MM.1S (cell line): ENCODE results near the gene RGS7.

Experiments
- DNase-seq: peaks from one replicate; pipeline ENCODE4 v3.0.0-alpha.2; 2015
- H2AFZ ChIP-seq: fragments of 300-600 bp; sonication (generic); 2 replicates; pipeline ENCODE4 v1.6.0; 2016; ENCODE audit warnings: antibody characterized with exemption, low read length
- H3F3A ChIP-seq: fragments of 300-600 bp; sonication (generic); 2 replicates; pipeline ENCODE4 v1.6.1; 2016; ENCODE audit warnings: mild to moderate bottlenecking, antibody characterized with exemption, low read length, moderate library complexity, mixed read lengths; ENCODE audit not compliant: insufficient read depth
- H3K27ac ChIP-seq: fragments of 300-600 bp; sonication (generic); 2 replicates; pipeline ENCODE4 v1.5.1; 2016; ENCODE audit warnings: mild to moderate bottlenecking, low read length
- H3K27me3 ChIP-seq: fragments of 300-600 bp; sonication (generic); replicated peaks from 2 replicates; pipeline ENCODE4 v1.6.0; 2016; ENCODE audit warnings: low read length; ENCODE audit not compliant: insufficient read depth
- H3K36me3 ChIP-seq: fragments of 300-600 bp; sonication (generic); replicated peaks from 2 replicates; pipeline ENCODE4 v1.6.1; 2016; ENCODE audit warnings: mild to moderate bottlenecking, low read length, mixed read lengths; ENCODE audit not compliant: insufficient read depth
- H3K4me1 ChIP-seq: fragments of 300-600 bp; sonication (generic); 2 replicates; pipeline ENCODE4 v1.6.1; 2016; ENCODE audit warnings: low read length, mixed read lengths
- H3K4me2 ChIP-seq: fragments of 300-600 bp; sonication (generic); 2 replicates; pipeline ENCODE4 v1.6.0; 2016; ENCODE audit warnings: low read depth, low read length
- H3K4me3 ChIP-seq: fragments of 300-600 bp; sonication (generic); 2 replicates; pipeline ENCODE4 v1.5.1; 2016; ENCODE audit warnings: low read length, mixed read lengths
- H3K79me2 ChIP-seq: fragments of 300-600 bp; sonication (generic); 2 replicates; pipeline ENCODE4 v1.6.1; 2016; ENCODE audit warnings: mixed run types, low read length, mixed read lengths
- H3K9ac ChIP-seq: fragments of 300-600 bp; sonication (generic); 2 replicates; pipeline ENCODE4 v1.6.1; 2016; ENCODE audit warnings: low read length, mixed read lengths
- H3K9me2 ChIP-seq: fragments of 300-600 bp; sonication (generic); replicated peaks from 2 replicates; pipeline ENCODE4 v1.6.1; 2016; ENCODE audit warnings: mild to moderate bottlenecking, low read length, mixed read lengths; ENCODE audit not compliant: insufficient read depth
- H3K9me3 ChIP-seq: fragments of 300-600 bp; sonication (generic); replicated peaks from 2 replicates; pipeline ENCODE4 v1.6.1; 2016; ENCODE audit warnings: mild to moderate bottlenecking, low read length, mixed read lengths; ENCODE audit not compliant: insufficient read depth
- H4K20me1 ChIP-seq: fragments of 300-600 bp; sonication (generic); 2 replicates; pipeline ENCODE4 v1.6.1; 2016; ENCODE audit warnings: mild to moderate bottlenecking, low read length, moderate library complexity, mixed read lengths; ENCODE audit not compliant: insufficient read depth
- EZH2 ChIP-seq: fragments of 300-600 bp; sonication (generic); optimal IDR thresholded peaks from 2 replicates; pipeline ENCODE3; 2017; ENCODE audit warnings: low read depth, mild to moderate bottlenecking, antibody characterized with exemption, low read length, mixed read lengths
- EZH2phosphoT487 ChIP-seq: fragments of 300-600 bp; sonication (generic); IDR thresholded peaks from 2 replicates; pipeline ENCODE4 v1.6.1; 2018; ENCODE audit warnings: antibody characterized with exemption, low read length
- TF ChIP-seq, protein P1 (sequence below): fragments of 300-600 bp; sonication (generic); IDR thresholded peaks from 2 replicates; pipeline ENCODE4 v1.5.1; 2016; ENCODE audit warnings: antibody characterized with exemption, low read length, mixed read lengths

The RGS7 gene

GRCh38 chr1:241276391-241276790, 80.6 kb downstream of the RGS7 start:
- H3K79me2 ChIP-seq = no peaks in the 10 kb centered on the region
- no peaks in the 10 kb centered on the region for H3K36me3 ChIP-seq
- H3F3A ChIP-seq = no peaks in the 10 kb centered on the region
- H3K4me2 ChIP-seq = no peak overlapping the region
- no peak for TF ChIP-seq EZH2phosphoT487
- TF ChIP-seq, protein P1, sequence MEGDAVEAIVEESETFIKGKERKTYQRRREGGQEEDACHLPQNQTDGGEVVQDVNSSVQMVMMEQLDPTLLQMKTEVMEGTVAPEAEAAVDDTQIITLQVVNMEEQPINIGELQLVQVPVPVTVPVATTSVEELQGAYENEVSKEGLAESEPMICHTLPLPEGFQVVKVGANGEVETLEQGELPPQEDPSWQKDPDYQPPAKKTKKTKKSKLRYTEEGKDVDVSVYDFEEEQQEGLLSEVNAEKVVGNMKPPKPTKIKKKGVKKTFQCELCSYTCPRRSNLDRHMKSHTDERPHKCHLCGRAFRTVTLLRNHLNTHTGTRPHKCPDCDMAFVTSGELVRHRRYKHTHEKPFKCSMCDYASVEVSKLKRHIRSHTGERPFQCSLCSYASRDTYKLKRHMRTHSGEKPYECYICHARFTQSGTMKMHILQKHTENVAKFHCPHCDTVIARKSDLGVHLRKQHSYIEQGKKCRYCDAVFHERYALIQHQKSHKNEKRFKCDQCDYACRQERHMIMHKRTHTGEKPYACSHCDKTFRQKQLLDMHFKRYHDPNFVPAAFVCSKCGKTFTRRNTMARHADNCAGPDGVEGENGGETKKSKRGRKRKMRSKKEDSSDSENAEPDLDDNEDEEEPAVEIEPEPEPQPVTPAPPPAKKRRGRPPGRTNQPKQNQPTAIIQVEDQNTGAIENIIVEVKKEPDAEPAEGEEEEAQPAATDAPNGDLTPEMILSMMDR = no peak
- TF ChIP-seq EZH2 = no peak
- H3K9ac ChIP-seq = no peak overlapping the region
- no peaks in the 10 kb centered on the region for H3K9me3 ChIP-seq
- H2AFZ ChIP-seq = no peak overlapping the region
- no peak overlapping the region for H3K27ac ChIP-seq
- no peaks in the 10 kb centered on the region for H3K9me2 ChIP-seq
- H4K20me1 ChIP-seq = no peaks in the 10 kb centered on the region
- no peak for DNase-seq
- H3K4me1 ChIP-seq = no peaks in the 10 kb centered on the region
- no peak overlapping the region for H3K4me3 ChIP-seq
- no peaks in the 10 kb centered on the region for H3K27me3 ChIP-seq

DNA sequence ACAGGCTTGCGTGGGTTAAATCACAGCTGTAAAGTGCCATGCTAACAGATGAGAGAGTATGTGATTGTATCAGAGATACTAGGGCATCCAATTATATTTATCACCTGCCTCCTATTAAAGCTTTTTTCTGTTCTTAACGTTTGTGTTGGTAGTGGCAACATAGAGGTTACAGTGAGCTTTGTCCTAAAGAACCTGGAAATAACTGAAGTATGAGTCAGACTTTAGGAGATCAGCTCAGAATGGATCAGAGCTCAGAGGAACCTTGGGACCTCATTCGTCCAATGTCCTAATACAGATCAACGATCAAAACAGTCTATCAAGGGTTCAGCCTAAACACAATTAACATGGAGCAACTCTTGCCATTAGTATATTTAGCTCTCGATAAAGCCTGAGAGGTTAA, 81.0 kb downstream of the RGS7 start:
- no peak overlapping the region for H3K4me3 ChIP-seq
- H3K79me2 ChIP-seq = no peaks in the 10 kb centered on the region
- no peaks in the 10 kb centered on the region for H3K36me3 ChIP-seq
- no peak overlapping the region for H3K9ac ChIP-seq
- H3K27me3 ChIP-seq = no peaks in the 10 kb centered on the region
- no peaks in the 10 kb centered on the region for H3K4me1 ChIP-seq
- no peak for DNase-seq
- no peaks in the 10 kb centered on the region for H3K9me3 ChIP-seq
- TF ChIP-seq EZH2 (no peak), EZH2phosphoT487 (no peak)
- TF ChIP-seq, protein P1 = no peak
- no peak overlapping the region for H3K4me2 ChIP-seq
- H3F3A ChIP-seq = no peaks in the 10 kb centered on the region
- H3K9me2 ChIP-seq = no peaks in the 10 kb centered on the region
- H3K27ac ChIP-seq = no peak overlapping the region
- H4K20me1 ChIP-seq = no peaks in the 10 kb centered on the region
- H2AFZ ChIP-seq = no peak overlapping the region

DNA sequence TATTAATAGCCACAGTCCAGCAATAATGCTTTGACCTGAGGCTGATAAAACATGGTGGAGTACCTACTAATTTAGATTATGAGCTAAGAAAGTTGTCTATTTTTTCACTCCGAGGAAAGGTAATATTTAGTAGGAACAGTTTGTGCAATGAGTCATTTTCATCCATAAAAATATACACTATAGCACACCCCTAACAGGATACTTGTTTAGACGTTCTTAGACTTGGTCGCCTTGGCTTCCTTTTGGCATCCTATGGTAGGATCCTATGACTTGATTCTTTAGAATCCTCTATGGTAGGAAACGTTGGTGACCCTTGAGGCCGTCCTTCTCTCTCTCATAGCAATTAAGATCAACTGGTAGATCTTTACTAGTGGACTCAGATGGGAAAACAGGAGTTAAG, 81.8 kb downstream of the RGS7 start:
- Histone ChIP-seq H3K27me3 (no peaks in the 10 kb centered on the region), H3K4me2 (no peak overlapping the region), H4K20me1 (no peaks in the 10 kb centered on the region), H3K9ac (no peak overlapping the region), H3F3A (no peaks in the 10 kb centered on the region), H3K9me3 (no peaks in the 10 kb centered on the region), H3K36me3 (no peaks in the 10 kb centered on the region), H3K79me2 (no peaks in the 10 kb centered on the region), H2AFZ (no peak overlapping the region), H3K27ac (no peak overlapping the region), H3K4me1 (no peaks in the 10 kb centered on the region), H3K9me2 (no peaks in the 10 kb centered on the region), H3K4me3 (no peak overlapping the region)
- no peak for TF ChIP-seq EZH2
- TF ChIP-seq, protein P1 = no peak
- no peak for DNase-seq

DNA sequence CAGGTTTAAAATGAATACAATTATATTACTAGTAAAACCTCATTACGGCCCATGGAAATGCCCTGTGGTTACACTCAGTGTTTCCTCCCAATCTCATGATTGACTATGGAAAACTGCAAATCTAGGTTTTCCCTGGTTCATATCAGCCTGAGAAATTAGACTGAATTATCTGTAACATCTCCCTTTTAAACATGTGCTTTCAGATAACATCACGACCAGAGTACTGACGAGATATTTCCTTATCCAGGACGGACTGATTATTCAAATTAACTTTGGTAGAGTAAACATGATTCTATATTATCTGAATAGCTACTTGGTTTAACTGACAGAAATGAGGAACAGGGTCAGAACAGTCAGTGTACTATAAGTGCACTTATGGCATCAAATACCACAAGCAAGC, 82.3 kb downstream of the RGS7 start:
- no peaks in the 10 kb centered on the region for H3K36me3 ChIP-seq
- H4K20me1 ChIP-seq = no peaks in the 10 kb centered on the region
- H3K4me3 ChIP-seq = no peak overlapping the region
- H3K9me2 ChIP-seq = no peaks in the 10 kb centered on the region
- TF ChIP-seq, protein P1 = no peak
- TF ChIP-seq EZH2phosphoT487 (no peak), EZH2 (no peak)
- no peaks in the 10 kb centered on the region for H3K79me2 ChIP-seq
- H3K4me2 ChIP-seq = no peak overlapping the region
- no peaks in the 10 kb centered on the region for H3K27me3 ChIP-seq
- no peak overlapping the region for H3K27ac ChIP-seq
- no peaks in the 10 kb centered on the region for H3F3A ChIP-seq
- no peak for DNase-seq
- no peaks in the 10 kb centered on the region for H3K9me3 ChIP-seq
- H2AFZ ChIP-seq = no peak overlapping the region
- H3K9ac ChIP-seq = no peak overlapping the region
- H3K4me1 ChIP-seq = no peaks in the 10 kb centered on the region
